GM18519 (cell line): ENCODE results near the gene NFATC1.
"Not testable (repeated sequence)": the region's sequence is repeated elsewhere in the genome, so short reads cannot be mapped to it uniquely, and the experiment has no call there.

ENCODE experiments used
- ATAC-seq: cut with Tn5 transposase; IDR thresholded peaks from one replicate; pipeline ENCODE4 v1.9.1; 2021; ENCODE audit warnings: mild to moderate bottlenecking, moderate library complexity; ENCODE audit not compliant: unreplicated experiment, low FRiP score

NFATC1 gene

GRCh38 chr18:79496978-79497637 is 101.4 kb downstream of the NFATC1 start:
- no peak for ATAC-seq

GRCh38 chr18:79497638-79498081 is 101.9 kb downstream of the NFATC1 start:
- no peak for ATAC-seq

- no peak for ATAC-seq
Observed at GRCh38 chr18:79498662-79499061, 102.9 kb downstream of the NFATC1 start.

GRCh38 chr18:79501006-79501405 is 105.3 kb downstream of the NFATC1 start:
- no peak for ATAC-seq

- ATAC-seq: no peak
Observed at GRCh38 chr18:79502782-79503181, 107.1 kb downstream of the NFATC1 start.

GRCh38 chr18:79503406-79503805 is 107.7 kb downstream of the NFATC1 start:
- ATAC-seq: no peak

- ATAC-seq: no peak
Observed at GRCh38 chr18:79504034-79504433, 108.3 kb downstream of the NFATC1 start.

GRCh38 chr18:79504495-79504894 is 108.8 kb downstream of the NFATC1 start:
- ATAC-seq: not testable (repeated sequence)

GRCh38 chr18:79505465-79505864 is 109.7 kb downstream of the NFATC1 start:
- not testable (repeated sequence) for ATAC-seq

- no peak for ATAC-seq
Observed at GRCh38 chr18:79506191-79507075, 110.7 kb downstream of the NFATC1 start.

- ATAC-seq: no peak
Observed at GRCh38 chr18:79507076-79507545, 111.4 kb downstream of the NFATC1 start.

- ATAC-seq: no peak
Observed at GRCh38 chr18:79507546-79508480, 112.1 kb downstream of the NFATC1 start.

- ATAC-seq: no peak
Observed at GRCh38 chr18:79508565-79509535, 113.1 kb downstream of the NFATC1 start.

- no peak for ATAC-seq
Observed at GRCh38 chr18:79509536-79509930, 113.8 kb downstream of the NFATC1 start.

- ATAC-seq: no peak
Observed at GRCh38 chr18:79510046-79510685, 114.4 kb downstream of the NFATC1 start.

- ATAC-seq: no peak
Observed at GRCh38 chr18:79510731-79511241, 115.1 kb downstream of the NFATC1 start.

GRCh38 chr18:79511271-79511670 is 115.5 kb downstream of the NFATC1 start:
- no peak for ATAC-seq

GRCh38 chr18:79511671-79512301 is 116.1 kb downstream of the NFATC1 start:
- ATAC-seq: no peak
